RPMI7951 (cell line): ENCODE data around the gene PRX. TPM values are rescaled to one million over a fixed set of nuclear protein-coding genes. Genes with fewer than 3 reads are reported as not detected.

ENCODE experiments used
- DNase-seq: peaks from one replicate; pipeline ENCODE4 v3.0.0-alpha.2; 2012; ENCODE audit warnings: low read depth
- total RNA-seq: library from RNA; depleted of rRNA; stranded (reverse); fragments of >200 nt; shearing (Covaris generic); gene quantifications from 2 replicates; pipeline ENCODE4 v1.2.3, GENCODE V29; 2014; rRNA removed

Gene PRX
- total RNA-seq, 1 experiment from 2014 or later, result 0.72 TPM

GRCh38 chr19:40365010-40365409 is 48.2 kb downstream of the PRX start:
- DNase-seq, result no peak

DNA sequence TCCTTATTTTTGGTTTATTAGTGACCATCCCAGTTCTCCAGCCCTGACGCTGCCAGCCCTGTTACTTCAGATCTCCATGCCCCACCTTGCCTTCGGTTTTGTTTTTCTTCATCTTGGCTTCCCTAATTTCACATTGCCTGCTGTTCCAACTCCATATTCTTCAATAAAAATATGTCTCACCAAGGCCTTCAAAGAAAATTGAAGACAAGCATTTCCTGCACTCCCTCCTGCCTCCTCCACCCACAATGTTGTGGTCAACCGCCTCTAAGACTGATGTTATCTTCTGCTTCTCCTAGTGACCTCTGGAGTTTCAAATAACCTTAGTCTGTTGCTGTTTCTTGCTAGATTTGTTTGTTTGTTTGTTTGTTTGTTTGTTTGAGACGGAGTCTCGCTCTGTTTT is 50.1 kb downstream of the PRX start:
- no peak for DNase-seq

DNA sequence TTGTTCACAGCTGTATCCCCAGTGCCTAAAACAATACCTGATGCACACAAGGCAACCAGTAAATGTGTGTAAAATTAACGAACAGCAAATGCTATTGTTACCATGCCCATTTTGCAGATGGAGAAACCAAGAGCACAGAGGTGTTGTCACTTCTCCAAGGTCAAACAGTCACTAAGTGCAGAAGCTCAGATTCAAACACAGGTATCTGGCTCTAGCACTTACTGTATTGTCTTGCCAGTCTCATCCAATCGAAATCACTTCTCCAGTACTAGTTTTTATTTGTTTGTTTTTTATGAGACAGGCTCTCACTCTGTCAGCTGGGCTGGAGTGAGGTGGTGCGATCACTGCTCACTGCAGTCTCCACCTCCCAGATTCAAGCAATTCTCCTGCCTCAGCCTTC is 51.0 kb downstream of the PRX start:
- no peak for DNase-seq

GRCh38 chr19:40360708-40361241 is 52.4 kb downstream of the PRX start:
- no peak for DNase-seq

- no peak for DNase-seq
Measured at GRCh38 chr19:40360020-40360707, 53.0 kb downstream of the PRX start.

GRCh38 chr19:40358773-40359172 is 54.4 kb downstream of the PRX start:
- no peak for DNase-seq

- DNase-seq, result no peak
Measured at GRCh38 chr19:40357640-40358039, 55.5 kb downstream of the PRX start.

GRCh38 chr19:40356681-40357595 is 56.2 kb downstream of the PRX start:
- DNase-seq, result no peak

- DNase-seq, result no peak
Measured at GRCh38 chr19:40355975-40356680, 57.0 kb downstream of the PRX start.

DNA sequence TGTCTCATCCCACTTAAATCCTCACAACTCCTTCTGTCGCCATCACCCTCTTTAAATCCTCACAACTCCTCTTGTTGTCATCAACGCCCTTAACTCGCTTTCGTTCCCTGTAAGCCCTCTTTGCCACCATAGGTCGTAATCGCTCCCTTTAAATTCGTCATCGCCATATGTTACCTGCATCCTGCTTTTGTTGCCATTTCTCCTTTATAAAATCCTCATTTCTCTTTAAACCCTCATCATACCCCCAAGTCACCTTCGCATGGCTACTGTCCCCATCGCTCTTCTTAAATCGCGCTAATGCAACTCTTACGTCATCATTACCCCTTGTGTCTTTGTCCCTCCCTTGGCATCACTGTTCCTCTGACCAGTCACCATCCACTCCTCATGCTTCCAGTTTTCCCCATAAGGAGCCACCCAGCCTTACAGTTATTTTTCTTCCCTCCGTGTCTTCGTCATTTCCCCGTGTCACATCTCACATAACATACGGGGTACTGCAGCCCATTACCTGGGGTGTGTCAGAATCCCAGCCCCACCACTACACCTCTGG is 64.1 kb downstream of the PRX start:
- DNase-seq, result peak; percentile 70

- peak; percentile 99 for DNase-seq
Measured at GRCh38 chr19:40348125-40348913, 64.9 kb downstream of the PRX start, which contains the start of the genes C19orf47 and PLD3. TSS of gene C19orf47 (minus strand) at chr19:40348397. CDS start at chr19:40341857, 6,540 bp downstream. TSS of gene PLD3 (plus strand) at chr19:40348695. CDS start at chr19:40366484, 17,789 bp downstream.

- DNase-seq, result no peak
Measured at GRCh38 chr19:40344422-40344821, 68.8 kb downstream of the PRX start.

Other genes starting within 250 kb of the PRX start
- gene MAP3K10, start 222.0 kb downstream of the PRX start, total RNA-seq, result 3.8 and 4.9 TPM in 2 replicates
- not detected in 2 replicates for gene TTC9B, start 195.0 kb downstream of the PRX start, total RNA-seq
- gene CCNP, start 186.7 kb downstream of the PRX start, total RNA-seq, result 0.29 TPM in 1 of 2 replicates, not detected in the other
- gene AKT2, start 128.0 kb downstream of the PRX start, total RNA-seq, result 53.5 and 65.1 TPM in 2 replicates
- 7.2 and 8.9 TPM in 2 replicates for gene C19orf47, start 65.0 kb downstream of the PRX start, total RNA-seq
- gene PLD3, start 64.7 kb downstream of the PRX start, total RNA-seq, result 179 and 262 TPM in 2 replicates
- gene HIPK4, start 23.2 kb downstream of the PRX start, total RNA-seq, result under 0.01 TPM in 1 of 2 replicates, not detected in the other
- 13.2 and 17.1 TPM in 2 replicates for gene SERTAD1, start 12.6 kb upstream of the PRX start, total RNA-seq
- gene SERTAD3, start 31.0 kb upstream of the PRX start, total RNA-seq, result 29.4 and 32.3 TPM in 2 replicates
- 77.4 and 101 TPM in 2 replicates for gene BLVRB, start 52.4 kb upstream of the PRX start, total RNA-seq
- gene SPTBN4, start 53.6 kb upstream of the PRX start, total RNA-seq, result 0.84 and 2.9 TPM in 2 replicates
- gene SHKBP1, start 163.5 kb upstream of the PRX start, total RNA-seq, result 31.0 and 33.3 TPM in 2 replicates
- gene LTBP4, start 188.0 kb upstream of the PRX start, total RNA-seq, result 21.5 and 22.0 TPM in 2 replicates